Cardiac muscle cell (in vitro differentiated cells and primary cell): Measurements from ENCODE around the gene NEDD4L. TPM values are rescaled to one million over a fixed set of nuclear protein-coding genes. Genes with fewer than 3 reads are reported as not detected.

Source experiments
- DNase-seq, 2 donors: peaks; one replicate each; pipeline versions ENCODE4 v3.0.0 to v3.0.0-alpha.2; 2010 to 2017; ENCODE audit warnings: low read depth in 1 of 2, low spot score in 1 of 2
- H3K27ac ChIP-seq: fragments of 200-600 bp; sonication (generic); 2 replicates; pipeline ENCODE4 v1.5.1; 2016
- H3K27me3 ChIP-seq: fragments of 200-600 bp; sonication (generic); 2 replicates; pipeline ENCODE4 v1.6.0; 2016; ENCODE audit warnings: control low read depth
- H3K36me3 ChIP-seq: fragments of 200-600 bp; sonication (generic); 2 replicates; pipeline ENCODE4 v1.5.1; 2016; ENCODE audit warnings: control low read depth
- H3K4me1 ChIP-seq: fragments of 200-600 bp; sonication (generic); 2 replicates; pipeline ENCODE4 v1.8.1; 2017; ENCODE audit warnings: low read depth, mild to moderate bottlenecking, mixed run types
- H3K4me3 ChIP-seq: fragments of 200-600 bp; sonication (generic); 2 replicates; pipeline ENCODE4 v1.5.1; 2016; ENCODE audit warnings: mild to moderate bottlenecking
- H3K9me3 ChIP-seq: fragments of 200-600 bp; sonication (generic); 2 replicates; pipeline ENCODE4 v1.5.1; 2017; ENCODE audit warnings: low read depth, mild to moderate bottlenecking, control low read depth
- polyA plus RNA-seq: library from polyadenylated mRNA; unstranded; fragments of >200 nt; fragmentation: Nextera tagmentation; extraction: Ambion mirVana; gene quantifications from 2 replicates; pipeline ENCODE4 v1.2.1, GENCODE V29; 2016
- total RNA-seq: library from RNA; depleted of rRNA; stranded (reverse); fragments of >200 nt; gene quantifications from 2 replicates; pipeline ENCODE4 v1.2.3, GENCODE V29; 2016
- TF ChIP-seq, protein P1 (sequence below): IDR thresholded peaks from 2 replicates; pipeline ENCODE4 v1.5.1; 2012; ENCODE audit warnings: low read depth, mild to moderate bottlenecking, low read length

The NEDD4L gene
- total and polyA plus RNA-seq, 2 experiments from 2014 or later: 30.8 to 40.5 TPM

DNA sequence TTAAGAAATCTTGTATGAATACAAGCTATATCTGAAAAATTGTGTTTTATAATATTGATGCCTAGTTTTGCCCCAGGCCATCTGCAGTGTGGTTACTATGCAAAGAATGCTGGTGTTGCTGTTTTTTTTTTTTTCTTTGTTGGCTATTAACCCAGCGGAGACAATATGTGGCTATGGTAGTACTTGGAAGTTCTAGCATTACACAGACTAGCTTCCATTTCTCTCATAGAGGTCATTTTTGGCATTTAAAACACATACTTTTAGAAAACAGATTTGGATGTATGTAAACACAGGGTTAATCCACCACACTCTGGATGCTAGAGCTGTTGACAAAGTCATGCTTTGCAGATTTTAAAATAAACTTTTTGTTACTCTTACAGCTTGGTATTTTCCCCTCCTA, 209.8 kb downstream of the NEDD4L start:
- no peaks in the 10 kb centered on the region for H3K27me3 ChIP-seq
- no peaks in the 10 kb centered on the region for H3K36me3 ChIP-seq
- H3K4me3 ChIP-seq: no peak overlapping the region
- H3K9me3 ChIP-seq: no peaks in the 10 kb centered on the region
- no peak for DNase-seq
- no peaks in the 10 kb centered on the region for H3K4me1 ChIP-seq
- TF ChIP-seq, protein P1, sequence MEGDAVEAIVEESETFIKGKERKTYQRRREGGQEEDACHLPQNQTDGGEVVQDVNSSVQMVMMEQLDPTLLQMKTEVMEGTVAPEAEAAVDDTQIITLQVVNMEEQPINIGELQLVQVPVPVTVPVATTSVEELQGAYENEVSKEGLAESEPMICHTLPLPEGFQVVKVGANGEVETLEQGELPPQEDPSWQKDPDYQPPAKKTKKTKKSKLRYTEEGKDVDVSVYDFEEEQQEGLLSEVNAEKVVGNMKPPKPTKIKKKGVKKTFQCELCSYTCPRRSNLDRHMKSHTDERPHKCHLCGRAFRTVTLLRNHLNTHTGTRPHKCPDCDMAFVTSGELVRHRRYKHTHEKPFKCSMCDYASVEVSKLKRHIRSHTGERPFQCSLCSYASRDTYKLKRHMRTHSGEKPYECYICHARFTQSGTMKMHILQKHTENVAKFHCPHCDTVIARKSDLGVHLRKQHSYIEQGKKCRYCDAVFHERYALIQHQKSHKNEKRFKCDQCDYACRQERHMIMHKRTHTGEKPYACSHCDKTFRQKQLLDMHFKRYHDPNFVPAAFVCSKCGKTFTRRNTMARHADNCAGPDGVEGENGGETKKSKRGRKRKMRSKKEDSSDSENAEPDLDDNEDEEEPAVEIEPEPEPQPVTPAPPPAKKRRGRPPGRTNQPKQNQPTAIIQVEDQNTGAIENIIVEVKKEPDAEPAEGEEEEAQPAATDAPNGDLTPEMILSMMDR: no peak
- H3K27ac ChIP-seq: no peak overlapping the region

DNA sequence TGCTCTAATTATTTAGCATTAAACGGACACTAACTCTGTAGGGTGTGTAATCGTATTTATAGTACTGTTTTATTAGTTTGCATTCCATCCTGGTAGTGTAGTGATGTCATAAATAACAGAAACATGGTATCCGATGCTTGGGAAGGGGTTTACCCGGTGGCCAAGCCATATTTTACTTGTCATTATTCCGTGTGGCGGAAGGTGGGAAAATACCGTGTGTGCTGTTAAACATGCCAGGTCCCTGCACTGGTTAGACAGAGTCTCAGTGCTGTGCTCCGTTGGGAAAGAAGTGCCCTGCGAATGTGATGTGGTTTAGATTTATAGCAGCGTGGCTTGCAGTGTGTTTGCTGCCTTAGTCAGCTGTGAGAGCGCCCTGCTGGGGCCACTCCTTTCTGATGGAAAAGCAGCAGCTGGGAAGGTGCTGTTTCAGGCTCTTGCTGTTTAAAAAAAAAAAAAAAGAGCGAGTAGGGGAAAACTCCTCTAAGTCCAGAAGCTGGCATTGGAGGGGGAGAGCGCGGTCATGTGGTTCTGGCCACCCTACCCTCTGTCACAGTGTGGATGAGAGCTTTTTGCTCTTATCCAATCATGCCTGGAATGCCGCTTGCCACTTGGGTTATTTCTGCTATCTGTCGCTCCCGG, 211.0 kb downstream of the NEDD4L start:
- Histone ChIP-seq H3K4me3 (no peak overlapping the region), H3K4me1 (no peaks in the 10 kb centered on the region), H3K27me3 (no peaks in the 10 kb centered on the region), H3K36me3 (no peaks in the 10 kb centered on the region), H3K27ac (no peak overlapping the region), H3K9me3 (no peaks in the 10 kb centered on the region)
- TF ChIP-seq, protein P1: no peak
- DNase-seq: no peak

DNA sequence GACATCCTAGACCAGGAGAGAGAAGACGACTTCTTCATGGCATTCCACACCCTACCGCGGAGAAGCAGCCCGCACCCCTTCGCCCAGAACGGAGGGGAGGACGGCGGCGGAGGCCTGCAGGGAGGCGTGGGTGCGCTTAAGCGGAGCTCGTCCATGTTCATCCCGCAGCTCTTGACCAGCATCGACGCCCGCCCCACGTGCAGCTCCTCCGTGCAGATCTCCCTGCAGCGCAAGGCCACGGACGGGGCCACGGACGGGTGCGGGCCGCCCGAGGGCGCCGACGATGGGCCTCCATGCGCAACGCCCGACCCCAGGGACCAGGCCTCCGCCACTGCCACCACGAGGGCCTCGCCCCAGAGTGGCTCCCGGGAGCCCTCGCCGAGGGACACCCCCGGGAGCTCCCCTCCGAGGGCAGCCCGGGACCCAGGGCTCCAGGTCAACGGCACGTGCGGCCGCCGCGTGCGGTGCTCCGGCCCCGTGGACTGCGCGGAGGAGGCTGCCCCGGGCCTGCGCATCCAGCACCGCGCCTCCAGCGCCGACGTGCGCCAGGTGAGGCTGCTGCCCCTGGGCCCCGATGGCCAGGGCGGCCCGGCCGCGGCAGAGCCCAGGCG, 211.8 kb downstream of the NEDD4L start:
- TF ChIP-seq, protein P1: no peak
- Histone ChIP-seq H3K27ac (no peak overlapping the region), H3K4me3 (no peak overlapping the region), H3K27me3 (no peaks in the 10 kb centered on the region), H3K36me3 (no peaks in the 10 kb centered on the region), H3K4me1 (no peaks in the 10 kb centered on the region), H3K9me3 (no peaks in the 10 kb centered on the region)
- DNase-seq: no peak

DNA sequence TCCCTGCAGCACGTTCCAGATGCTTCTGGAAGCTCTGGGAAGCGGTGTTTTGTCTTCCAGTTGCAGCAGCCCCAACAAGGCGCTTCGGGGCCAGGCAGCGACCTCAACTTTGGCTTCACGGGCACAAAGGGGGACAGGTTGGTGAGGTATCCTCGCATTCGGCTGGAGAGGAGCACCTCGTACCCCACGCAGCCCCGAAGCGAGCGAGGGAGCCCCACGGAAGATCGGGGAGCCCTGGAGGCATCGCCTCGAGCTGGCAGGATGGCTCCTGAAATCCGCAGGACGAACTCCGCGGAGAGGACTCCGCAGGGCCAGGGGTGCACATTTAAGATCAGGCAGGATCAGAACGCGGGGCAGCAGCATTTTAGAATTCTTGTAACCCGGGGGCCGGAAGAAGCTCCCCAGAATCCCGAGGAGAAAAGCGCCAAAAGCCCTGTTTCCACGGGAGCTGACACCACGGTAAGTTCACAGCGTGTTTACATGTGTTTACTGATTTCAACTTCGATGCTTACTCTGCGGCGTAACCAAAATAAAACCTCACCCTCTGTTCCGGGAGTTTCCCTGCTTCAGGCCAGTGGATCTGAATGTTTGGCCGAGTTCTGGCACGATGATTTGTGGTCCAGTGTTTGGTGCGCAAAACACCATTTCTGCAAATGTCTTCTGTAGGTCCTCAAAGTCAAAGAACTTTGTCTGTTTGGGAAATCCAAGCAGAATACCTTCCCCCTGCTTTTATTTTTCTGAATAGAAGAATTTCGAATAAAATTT, 212.5 kb downstream of the NEDD4L start:
- no peak for DNase-seq
- Histone ChIP-seq H3K9me3 (no peaks in the 10 kb centered on the region), H3K27me3 (no peaks in the 10 kb centered on the region), H3K27ac (no peak overlapping the region), H3K4me3 (no peak overlapping the region), H3K36me3 (no peaks in the 10 kb centered on the region), H3K4me1 (no peaks in the 10 kb centered on the region)
- TF ChIP-seq, protein P1: no peak

DNA sequence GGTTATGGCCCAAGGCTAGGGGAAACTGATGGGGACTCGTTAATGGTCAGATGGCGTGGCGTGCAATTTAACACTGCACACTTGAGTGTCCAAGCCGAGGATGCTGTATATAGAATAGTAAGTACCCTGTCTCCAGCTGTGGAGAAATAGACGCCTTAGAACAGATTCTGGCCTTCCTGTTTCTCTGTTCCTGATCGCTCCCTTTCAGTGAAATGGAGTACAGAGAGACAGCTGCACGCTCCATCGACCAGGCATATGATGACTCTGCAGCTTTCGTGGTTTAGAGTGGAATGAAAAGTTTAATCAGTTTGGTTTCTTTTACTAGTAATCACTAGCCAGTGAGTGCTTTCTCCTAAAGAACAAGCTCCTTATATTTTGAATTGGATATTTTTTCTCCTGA, 213.4 kb downstream of the NEDD4L start:
- no peaks in the 10 kb centered on the region for H3K4me1 ChIP-seq
- H3K9me3 ChIP-seq: no peaks in the 10 kb centered on the region
- no peak overlapping the region for H3K4me3 ChIP-seq
- H3K27me3 ChIP-seq: no peaks in the 10 kb centered on the region
- DNase-seq: peak in 1 of 2 donors; percentile 17
- H3K36me3 ChIP-seq: no peaks in the 10 kb centered on the region
- no peak overlapping the region for H3K27ac ChIP-seq
- TF ChIP-seq, protein P1: no peak
